GM23248 (cell line): Measurements from ENCODE around the gene LGR5. TPM values are rescaled to one million over a fixed set of nuclear protein-coding genes. Genes with fewer than 3 reads are reported as not detected.
"Not testable (repeated sequence)": the region's sequence is repeated elsewhere in the genome, so short reads cannot be mapped to it uniquely, and the experiment has no call there.

ENCODE experiments used
- DNase-seq: peaks from one replicate; pipeline ENCODE4 v3.0.0-alpha.2; 2015
- H2AFZ ChIP-seq: fragments of 200-600 bp; sonication (generic); 2 replicates; pipeline ENCODE4 v1.6.1; 2016; ENCODE audit warnings: antibody characterized with exemption
- H3F3A ChIP-seq: fragments of 200-600 bp; sonication (generic); 2 replicates; pipeline ENCODE4 v1.6.1; 2016; ENCODE audit warnings: mild to moderate bottlenecking, antibody characterized with exemption, mixed run types; ENCODE audit not compliant: insufficient read depth
- H3K27ac ChIP-seq: fragments of 200-600 bp; sonication (generic); 2 replicates; pipeline ENCODE4 v1.5.1; 2016; ENCODE audit warnings: mild to moderate bottlenecking
- H3K27me3 ChIP-seq: fragments of 200-600 bp; sonication (generic); replicated peaks from 2 replicates; pipeline ENCODE4 v1.6.1; 2016; ENCODE audit warnings: mild to moderate bottlenecking; ENCODE audit not compliant: insufficient read depth
- H3K36me3 ChIP-seq: fragments of 200-600 bp; sonication (generic); 2 replicates; pipeline ENCODE4 v1.6.1; 2016; ENCODE audit warnings: low read depth, mild to moderate bottlenecking
- H3K4me1 ChIP-seq: fragments of 200-600 bp; sonication (generic); 2 replicates; pipeline ENCODE4 v1.6.1; 2016; ENCODE audit warnings: mild to moderate bottlenecking; ENCODE audit not compliant: insufficient read depth
- H3K4me2 ChIP-seq: fragments of 200-600 bp; sonication (generic); one replicate; pipeline ENCODE4 v1.6.1; 2016; ENCODE audit warnings: mild to moderate bottlenecking; ENCODE audit not compliant: unreplicated experiment
- H3K4me3 ChIP-seq: fragments of 200-600 bp; sonication (generic); 2 replicates; pipeline ENCODE4 v1.5.1; 2016; ENCODE audit warnings: mild to moderate bottlenecking
- H3K79me2 ChIP-seq: fragments of 200-600 bp; sonication (generic); 2 replicates; pipeline ENCODE4 v1.6.1; 2016; ENCODE audit warnings: mild to moderate bottlenecking; ENCODE audit not compliant: insufficient read depth
- H3K9ac ChIP-seq: fragments of 200-600 bp; sonication (generic); 2 replicates; pipeline ENCODE4 v1.6.1; 2016; ENCODE audit warnings: mild to moderate bottlenecking
- H3K9me2 ChIP-seq: fragments of 200-600 bp; sonication (generic); 2 replicates; pipeline ENCODE4 v1.6.1; 2016; ENCODE audit warnings: mixed run types, mild to moderate bottlenecking, moderate library complexity; ENCODE audit not compliant: insufficient read depth
- H3K9me3 ChIP-seq: fragments of 200-600 bp; sonication (generic); one replicate; pipeline ENCODE4 v1.6.1; 2017; ENCODE audit warnings: low read depth
- H4K20me1 ChIP-seq: fragments of 200-600 bp; sonication (generic); 2 replicates; pipeline ENCODE4 v1.6.0; 2016; ENCODE audit not compliant: insufficient read depth
- EZH2 ChIP-seq: fragments of 200-600 bp; sonication (generic); IDR thresholded peaks from 2 replicates; pipeline ENCODE4 v1.6.1; 2018; ENCODE audit warnings: antibody characterized with exemption, mild to moderate bottlenecking; ENCODE audit not compliant: insufficient read depth, poor library complexity, severe bottlenecking
- EZH2phosphoT487 ChIP-seq: fragments of 200-600 bp; sonication (generic); IDR thresholded peaks from 2 replicates; pipeline ENCODE4 v1.6.1; 2018; ENCODE audit warnings: antibody characterized with exemption, moderate library complexity, mild to moderate bottlenecking, low read depth; ENCODE audit not compliant: insufficient read depth
- WGBS, 2 experiments: methylation state at CpG; one replicate each; pipeline ENCODE4 v1.1.6; 2015 to 2017; ENCODE audit warnings: low lambda C conversion rate in 2 of 2, low coverage in 1 of 2; ENCODE audit errors: missing lambda C conversion rate in 2 of 2; 5-methylcytosine and 5-hydroxymethylcytosine counted together
- in situ Hi-C: fragments of 300-500 bp; cut with MboI; formaldehyde crosslinking; loops from 2 replicates; pipeline ENCODE4 v1.15.0; 2020
- polyA plus RNA-seq: library from polyadenylated mRNA; unstranded; fragments of >200 nt; fragmentation: Nextera tagmentation; extraction: Ambion mirVana; gene quantifications from 2 replicates; pipeline ENCODE4 v1.2.1, GENCODE V29; 2016
- total RNA-seq: library from RNA; depleted of rRNA; stranded (reverse); fragments of >200 nt; shearing (Covaris generic); gene quantifications from 2 replicates; pipeline ENCODE4 v1.2.3, GENCODE V29; 2014

LGR5 gene
- total and polyA plus RNA-seq, 2 experiments from 2014 or later = not detected

DNA sequence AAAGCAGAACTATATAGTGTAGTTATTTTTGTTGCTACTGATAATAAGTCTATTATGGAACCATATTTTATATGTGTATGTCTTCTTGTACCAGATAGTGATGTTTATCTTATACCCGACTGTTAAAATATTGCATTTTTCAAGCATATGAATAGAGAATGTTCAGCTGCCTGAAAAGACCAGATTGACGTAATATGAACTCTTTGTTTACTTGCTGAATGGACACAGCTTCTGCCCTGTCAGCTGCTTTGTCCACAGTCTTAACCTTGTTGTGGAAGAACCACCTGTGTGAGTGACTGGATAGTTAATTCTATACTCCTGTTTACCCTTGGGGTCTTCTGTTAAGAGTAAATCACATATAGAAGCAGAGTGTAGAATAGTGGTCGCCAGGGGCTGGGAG is 109.3 kb downstream of the LGR5 start:
- Histone ChIP-seq H3K36me3 (no peaks in the 10 kb centered on the region), H3K79me2 (no peaks in the 10 kb centered on the region), H3K27ac (no peak overlapping the region), H3K4me2 (no peak overlapping the region), H3K27me3 (no peaks in the 10 kb centered on the region), H4K20me1 (no peaks in the 10 kb centered on the region), H3K4me3 (no peak overlapping the region), H2AFZ (no peak overlapping the region), H3F3A (no peaks in the 10 kb centered on the region), H3K9ac (no peak overlapping the region), H3K4me1 (no peaks in the 10 kb centered on the region), H3K9me2 (no peaks in the 10 kb centered on the region), H3K9me3 (no peaks in the 10 kb centered on the region)
- in situ Hi-C loops = no loop called here
- TF ChIP-seq EZH2 (no peak), EZH2phosphoT487 (no peak)
- WGBS, 2 experiments = 80 to 86% methylated on average over 3 of the region's 3 CpGs
- no peak for DNase-seq

DNA sequence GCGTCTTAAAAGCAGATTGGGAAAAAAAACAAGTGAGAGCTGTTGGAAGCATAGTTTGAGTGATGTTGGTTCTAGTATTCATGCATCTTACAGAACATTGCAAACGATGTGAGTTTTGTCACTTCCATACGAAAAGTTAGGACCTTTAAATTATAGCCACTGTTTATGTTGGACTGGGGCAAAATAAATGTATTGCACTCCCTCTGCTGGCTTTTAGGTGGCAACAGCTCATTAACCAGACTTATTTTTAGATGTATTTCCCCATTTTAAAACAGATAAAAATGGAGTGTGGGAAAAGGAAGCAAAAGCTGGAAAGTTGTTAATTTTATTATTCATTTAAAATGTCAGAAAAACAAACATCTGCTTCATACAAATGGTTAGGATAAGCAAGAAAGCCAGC is 111.9 kb downstream of the LGR5 start:
- Histone ChIP-seq H3K4me1 (peaks cover 2% of the 10 kb centered on the region), H3K4me2 (no peak overlapping the region), H3K4me3 (no peak overlapping the region), H3K27ac (no peak overlapping the region), H3K36me3 (no peaks in the 10 kb centered on the region), H3K9me2 (no peaks in the 10 kb centered on the region), H2AFZ (no peak overlapping the region), H3K9ac (no peak overlapping the region), H4K20me1 (no peaks in the 10 kb centered on the region), H3K9me3 (no peaks in the 10 kb centered on the region), H3K27me3 (no peaks in the 10 kb centered on the region), H3F3A (peaks cover 11% of the 10 kb centered on the region), H3K79me2 (no peaks in the 10 kb centered on the region)
- TF ChIP-seq EZH2 (no peak), EZH2phosphoT487 (no peak)
- WGBS, 2 experiments = 56 to 61% methylated on average over 3 of the region's 3 CpGs
- in situ Hi-C loops = loop anchor here (5.0 kb wide), 1 partner anchor 129 kb away; no protein-coding TSS in a partner anchor
- DNase-seq = peak; percentile 48

DNA sequence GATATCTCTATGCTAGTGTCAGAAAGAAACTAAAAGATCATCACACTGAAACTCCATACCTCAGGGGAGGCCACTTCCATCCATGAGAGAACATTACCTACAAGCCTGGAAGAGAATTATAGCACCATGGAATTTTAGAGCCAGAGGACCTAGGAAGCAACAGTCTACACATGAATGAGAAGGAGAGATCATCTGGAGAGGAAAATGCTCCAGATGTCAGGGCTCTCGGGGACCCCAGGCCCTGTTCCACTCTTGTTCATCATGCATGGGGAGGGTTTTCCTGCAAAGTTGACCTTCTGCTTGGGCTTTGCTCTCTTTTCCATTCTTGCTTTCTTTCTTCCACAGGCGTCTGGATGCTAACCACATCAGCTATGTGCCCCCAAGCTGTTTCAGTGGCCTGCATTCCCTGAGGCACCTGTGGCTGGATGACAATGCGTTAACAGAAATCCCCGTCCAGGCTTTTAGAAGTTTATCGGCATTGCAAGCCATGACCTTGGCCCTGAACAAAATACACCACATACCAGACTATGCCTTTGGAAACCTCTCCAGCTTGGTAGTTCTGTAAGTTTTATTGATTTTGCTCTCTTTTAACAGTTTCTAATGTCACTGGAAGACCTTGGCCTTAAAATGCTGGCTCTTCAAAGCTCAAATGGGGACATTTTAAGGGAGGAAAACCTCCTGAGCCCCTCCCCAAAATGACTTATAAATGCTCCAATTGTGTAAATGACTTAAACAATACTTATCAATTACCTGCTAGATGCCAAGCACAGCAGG is 113.3 kb downstream of the LGR5 start:
- Histone ChIP-seq H4K20me1 (no peaks in the 10 kb centered on the region), H3K27ac (no peak overlapping the region), H3K4me3 (no peak overlapping the region), H3K4me1 (peaks cover 14% of the 10 kb centered on the region), H3K4me2 (no peak overlapping the region), H3K36me3 (no peaks in the 10 kb centered on the region), H2AFZ (no peak overlapping the region), H3K9me2 (no peaks in the 10 kb centered on the region), H3K79me2 (no peaks in the 10 kb centered on the region), H3K9me3 (no peaks in the 10 kb centered on the region), H3F3A (peaks cover 25% of the 10 kb centered on the region), H3K27me3 (no peaks in the 10 kb centered on the region), H3K9ac (no peak overlapping the region)
- TF ChIP-seq EZH2phosphoT487 (no peak), EZH2 (no peak)
- WGBS, 2 experiments = 93 to 96% methylated on average over 5 of the region's 5 CpGs
- in situ Hi-C loops = loop anchor here (5.0 kb wide), 1 partner anchor 131 kb away; no protein-coding TSS in a partner anchor
- no peak for DNase-seq

DNA sequence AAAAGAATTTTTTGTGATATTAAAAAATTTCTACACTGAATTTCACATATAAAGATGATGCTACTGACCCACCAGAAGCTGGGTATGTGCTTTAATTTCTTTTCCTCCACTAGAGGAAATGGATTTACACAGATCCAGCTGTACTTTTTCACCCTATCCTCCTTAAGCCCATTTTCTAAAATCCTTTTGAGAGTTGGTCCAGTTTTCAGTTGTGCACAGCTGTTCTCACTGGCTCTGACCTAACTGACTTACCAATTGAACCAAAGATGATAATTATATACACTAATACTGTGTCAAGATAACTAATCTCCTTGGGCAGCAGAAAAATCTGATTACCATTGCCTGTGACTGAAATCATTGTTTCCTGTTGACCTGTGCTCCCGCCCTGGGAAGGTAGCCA is 115.6 kb downstream of the LGR5 start:
- H3K4me3 ChIP-seq = no peak overlapping the region
- no peak overlapping the region for H2AFZ ChIP-seq
- no peak overlapping the region for H3K27ac ChIP-seq
- H3K79me2 ChIP-seq = no peaks in the 10 kb centered on the region
- WGBS, 2 experiments = 94 to 96% methylated on average over 1 of the region's 1 CpG
- H4K20me1 ChIP-seq = no peaks in the 10 kb centered on the region
- H3K9me3 ChIP-seq = no peaks in the 10 kb centered on the region
- H3K9ac ChIP-seq = no peak overlapping the region
- no peaks in the 10 kb centered on the region for H3K9me2 ChIP-seq
- no peaks in the 10 kb centered on the region for H3K27me3 ChIP-seq
- H3F3A ChIP-seq = peaks cover 37% of the 10 kb centered on the region
- no peak for TF ChIP-seq EZH2
- TF ChIP-seq EZH2phosphoT487 = no peak
- H3K4me1 ChIP-seq = peaks cover 22% of the 10 kb centered on the region
- H3K36me3 ChIP-seq = no peaks in the 10 kb centered on the region
- no peak overlapping the region for H3K4me2 ChIP-seq
- DNase-seq = no peak
- in situ Hi-C loops = no loop called here

DNA sequence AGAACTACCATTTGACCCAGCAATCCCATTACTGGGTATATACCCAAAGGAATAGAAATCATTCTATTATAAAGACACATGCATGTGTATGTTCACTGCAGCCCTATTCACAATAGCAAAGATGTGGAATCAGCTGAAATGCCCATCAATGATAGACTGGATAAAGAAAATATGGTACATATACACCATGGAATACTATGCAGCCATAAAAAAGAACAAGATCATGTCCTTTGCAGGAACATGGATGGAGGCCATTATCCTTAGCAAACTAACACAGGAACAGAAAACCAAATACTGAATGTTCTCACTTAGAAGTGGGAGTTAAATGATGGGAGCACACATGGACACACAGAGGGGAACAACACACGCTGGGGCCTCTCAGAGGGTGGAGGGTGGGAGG is 116.2 kb downstream of the LGR5 start:
- 94 to 100% methylated on average over 1 of the region's 1 CpG for WGBS, 2 experiments
- H3K4me2 ChIP-seq, H3K9me2 ChIP-seq, H2AFZ ChIP-seq, H4K20me1 ChIP-seq, H3K36me3 ChIP-seq, H3K9ac ChIP-seq, H3K9me3 ChIP-seq, in situ Hi-C loops, H3K4me3 ChIP-seq, H3K79me2 ChIP-seq, H3K27me3 ChIP-seq, DNase-seq, H3K27ac ChIP-seq: not testable (repeated sequence)
- Histone ChIP-seq H3K4me1 (peaks cover 22% of the 10 kb centered on the region), H3F3A (peaks cover 37% of the 10 kb centered on the region)
